K562 (cell line): ENCODE results near the gene PAGE1. TPM values are rescaled to one million over a fixed set of nuclear protein-coding genes. Genes with fewer than 3 reads are reported as not detected.

ENCODE experiments used
- ESRRA ChIP-seq: fragments of 450-650 bp; IDR thresholded peaks from 2 replicates; pipeline ENCODE4 v1.6.1; 2014; ENCODE audit warnings: low read depth, mild to moderate bottlenecking, moderate library complexity, borderline replicate concordance
- ETS2 ChIP-seq: IDR thresholded peaks from 2 replicates; pipeline ENCODE4 v1.6.1; 2016; ENCODE audit warnings: borderline replicate concordance, missing genetic modification characterization, mild to moderate bottlenecking, moderate library complexity, missing compliant biosample characterization; ENCODE audit not compliant: poor library complexity, severe bottlenecking
- GATAD2B ChIP-seq: fragments of 450-650 bp; IDR thresholded peaks from 2 replicates; pipeline ENCODE4 v1.6.1; 2017; ENCODE audit warnings: mild to moderate bottlenecking, borderline replicate concordance
- MCM7 ChIP-seq, 2 experiments: fragments of 450-650 bp; IDR thresholded peaks; 2 replicates each; pipeline ENCODE4 v1.6.1; 2016 to 2018
- RUNX1 ChIP-seq: sonication (generic); IDR thresholded peaks from 2 replicates; pipeline ENCODE4 v1.6.1; 2016; ENCODE audit warnings: antibody characterized with exemption, low read depth
- TAF7 ChIP-seq: fragments of 450-650 bp; IDR thresholded peaks from 2 replicates; pipeline ENCODE4 v1.6.1; 2016; ENCODE audit warnings: missing genetic modification characterization, missing compliant biosample characterization
- ZC3H11A ChIP-seq: IDR thresholded peaks from 2 replicates; pipeline ENCODE4 v1.6.1; 2012; ENCODE audit warnings: low read depth, low read length, improper control_type of control experiment
- ZNF316 ChIP-seq: fragments of 450-650 bp; IDR thresholded peaks from 2 replicates; pipeline ENCODE4 v1.6.1; 2016
- ZNF318 ChIP-seq, 2 experiments: fragments of 450-650 bp; IDR thresholded peaks; 2 replicates each; pipeline ENCODE4 v1.6.1; 2016; ENCODE audit warnings: mild to moderate bottlenecking in 2 of 2, borderline replicate concordance in 1 of 2, low read depth in 1 of 2, moderate library complexity in 1 of 2
- ZNF518B ChIP-seq: fragments of 250-450 bp; sonication (Bioruptor Pico); IDR thresholded peaks from 2 replicates; pipeline ENCODE4 v1.5.0; 2021; ENCODE audit warnings: mild to moderate bottlenecking, moderate library complexity
- polyA plus RNA-seq, 8 experiments: library from polyadenylated mRNA; depleted of rRNA in 4 of 8; stranded (reverse) in 5 of 8; unstranded in 3 of 8; fragments of >200 nt; fragmentation: Nextera tagmentation in 2 of 8; fragmentation: Illumina TruSeq in 1 of 8; extraction: Ambion mirVana in 2 of 8; extraction: Trizol in 1 of 8; gene quantifications; 2 replicates each; pipeline versions ENCODE4 v1.2.1 to v1.2.3, GENCODE V29; 2011 to 2014; ENCODE audit warnings: inconsistent platforms in 1 of 8, missing spikeins in 1 of 8
- total RNA-seq, 7 experiments: library from RNA; depleted of rRNA in 6 of 7; stranded (reverse); fragments of >200 nt in 6 of 7; fragmentation: Illumina TruSeq in 2 of 7; extraction: Trizol in 2 of 7; gene quantifications; 2 replicates each; pipeline versions ENCODE4 v1.2.1 to v1.2.3, GENCODE V29; 2011 to 2021; ENCODE audit warnings: low replicate concordance in 1 of 7

The PAGE1 gene
- total and polyA plus RNA-seq, 9 of the 15 experiments (the other 6 are each of a cell fraction or from before 2014, with no cell fraction given): 43.5 to 520 (median 123) TPM

GRCh38 chrX:49710744-49711319 lies 15.0 kb upstream of the PAGE1 start (continued):
- TF ChIP-seq ZNF518B (CRISPR knock-in tag): no peak
- no peak for TF ChIP-seq RUNX1
- TF ChIP-seq GATAD2B: no peak
- TF ChIP-seq ZNF316: no peak
- no peak for TF ChIP-seq ZC3H11A
- no peak for TF ChIP-seq ESRRA
- TF ChIP-seq ETS2: no peak
- TF ChIP-seq TAF7 (tag): no peak
- TF ChIP-seq MCM7 (IDR thresholded peaks at IDR 0.05): no peak
- TF ChIP-seq ZNF318 (IDR thresholded peaks at IDR 0.05; ENCODE audit: borderline replicate concordance in 1 of 2, low read depth in 1 of 2): no peak
